ENCODE data around the gene SHOC1. TPM values are rescaled to one million over a fixed set of nuclear protein-coding genes. Genes with fewer than 3 reads are reported as not detected.
"Not testable (repeated sequence)": the region's sequence is repeated elsewhere in the genome, so short reads cannot be mapped to it uniquely, and the experiment has no call there.

The SHOC1 gene
- total RNA-seq, 5 donors from 2014 or later (not counting 1 experiment from before 2014, with no cell fraction given): not detected

DNA sequence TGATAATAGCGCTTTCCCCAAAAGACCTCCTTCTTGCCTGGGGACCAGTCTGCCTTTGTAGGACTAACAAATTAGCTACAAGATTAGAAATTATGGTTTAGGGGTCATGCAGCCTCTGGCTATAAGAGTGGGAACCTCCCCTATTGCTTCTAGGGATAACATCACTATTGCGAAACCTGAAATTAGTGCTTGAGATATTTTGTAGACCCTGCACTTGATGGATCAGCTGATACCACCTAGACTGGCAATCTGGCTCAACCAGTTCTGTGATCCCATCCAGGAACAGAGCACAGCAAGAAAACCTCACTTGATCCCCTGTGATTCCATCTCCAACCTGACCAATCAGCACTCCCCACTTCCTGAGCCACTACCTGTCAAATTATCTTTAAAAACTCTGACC is 15.7 kb upstream of the SHOC1 start:
- H3K9me3 Mint-ChIP-seq; H3K9me3 ChIP-seq; H3K27ac ChIP-seq (ENCODE audit: low read length); POLR2A ChIA-PET; ATAC-seq (replicated peaks in 1 of 4); H3K36me3 ChIP-seq (ENCODE audit: control insufficient read depth in 2 of 2, extremely low read depth in 1 of 2, insufficient read depth in 1 of 2, low read length in 1 of 2); H3K36me3 Mint-ChIP-seq; H3K4me3 ChIP-seq (ENCODE audit: control insufficient read depth in 1 of 2, extremely low read depth in 1 of 2, low read length in 1 of 2); H3K4me1 ChIP-seq (ENCODE audit: control insufficient read depth in 1 of 2, extremely low read depth in 1 of 2, insufficient read depth in 2 of 2, low read length in 2 of 2); H3K27ac Mint-ChIP-seq; H3K27me3 ChIP-seq (replicated peaks in 1 of 2; ENCODE audit: control insufficient read depth in 2 of 2, extremely low read depth in 1 of 2, insufficient read depth in 2 of 2, low read length in 1 of 2); H3K27me3 Mint-ChIP-seq; H3K4me3 Mint-ChIP-seq; DNase-seq; H3K4me1 Mint-ChIP-seq: not testable (repeated sequence)
- 100% methylated on average over 1 of the region's 2 CpGs for WGBS (ENCODE audit: insufficient coverage)
- CTCF ChIA-PET: interaction anchor here in 1 of 2 donors (0.6 kb wide), 1 partner anchor 264 kb away, joined by 5 read pairs; no protein-coding TSS in a partner anchor

DNA sequence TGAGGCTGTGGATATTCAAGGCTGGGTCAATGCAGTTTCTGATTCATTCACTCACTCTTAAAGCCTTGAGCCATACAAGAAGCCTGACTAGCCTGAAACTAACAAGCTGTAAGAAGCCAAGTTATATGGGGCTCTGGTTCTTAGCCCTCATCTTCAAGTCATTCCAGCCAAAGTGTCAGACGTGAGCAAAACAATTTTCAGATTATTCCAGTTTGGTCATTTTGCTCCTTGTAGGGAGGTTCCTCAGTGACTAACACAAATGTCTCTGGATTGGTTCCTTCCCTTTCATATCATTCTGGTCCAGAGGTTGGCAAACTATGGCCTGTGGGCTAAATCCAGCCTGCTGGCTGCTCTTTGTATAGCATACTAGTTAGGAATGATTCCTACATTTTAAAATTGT is 12.5 kb upstream of the SHOC1 start:
- no peaks in the 10 kb centered on the region for H3K27me3 Mint-ChIP-seq

DNA sequence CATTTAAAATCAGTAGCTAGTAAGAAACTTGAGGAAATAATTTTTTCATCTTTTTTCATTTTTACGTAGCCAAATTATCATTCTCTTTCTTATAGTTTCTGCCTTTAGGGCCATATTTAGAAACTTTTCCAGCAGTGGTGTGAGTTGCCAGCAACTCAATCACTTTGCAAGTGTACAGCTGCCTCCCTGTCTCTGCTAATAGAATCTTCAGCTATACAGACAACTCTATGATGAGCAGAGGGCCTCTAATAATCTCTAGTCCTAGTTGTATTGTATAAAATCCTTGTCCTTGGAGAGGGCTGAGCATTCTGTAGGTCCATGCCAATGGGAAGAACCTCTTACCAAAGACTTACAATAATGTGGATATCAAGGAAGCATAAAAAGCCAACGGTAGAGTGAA is 11.5 kb upstream of the SHOC1 start:
- Mint-ChIP-seq H3K27me3 (no peaks in the 10 kb centered on the region), H3K9me3 (peaks cover 0 to 3% (median 0%) of the 10 kb centered on the region in 3 donors), H3K36me3 (no peaks in the 10 kb centered on the region), H3K4me3 (no peak overlapping the region), H3K4me1 (peaks cover 15 to 22% (median 15%) of the 10 kb centered on the region in 3 donors), H3K27ac (no peak overlapping the region)
- no peak overlapping the region for H3K27ac ChIP-seq (ENCODE audit: low read length)
- H3K27me3 ChIP-seq (replicated peaks in 1 of 2; ENCODE audit: control insufficient read depth in 2 of 2, extremely low read depth in 1 of 2, insufficient read depth in 2 of 2, low read length in 1 of 2): no peaks in the 10 kb centered on the region
- ChIA-PET POLR2A (no interaction called here), CTCF (interaction anchor here in 1 of 2 donors (0.5 to 1.0 kb wide), 2 partner anchors 9 to 46 kb away, joined by 3 read pairs; no protein-coding TSS in a partner anchor)
- H3K36me3 ChIP-seq (ENCODE audit: control insufficient read depth in 2 of 2, extremely low read depth in 1 of 2, insufficient read depth in 1 of 2, low read length in 1 of 2): no peaks in the 10 kb centered on the region
- no peak for ATAC-seq (replicated peaks in 1 of 4)
- H3K4me3 ChIP-seq (ENCODE audit: control insufficient read depth in 1 of 2, extremely low read depth in 1 of 2, low read length in 1 of 2): no peak overlapping the region
- 86% methylated on average over 1 of the region's 2 CpGs for WGBS (ENCODE audit: insufficient coverage)
- DNase-seq: no peak
- H3K4me1 ChIP-seq (ENCODE audit: control insufficient read depth in 1 of 2, extremely low read depth in 1 of 2, insufficient read depth in 2 of 2, low read length in 2 of 2): peaks cover 0 to 4% of the 10 kb centered on the region in 2 experiments
- H3K9me3 ChIP-seq: no peaks in the 10 kb centered on the region

More for the DNA sequence above, 12.5 kb upstream of the SHOC1 start:
- Histone ChIP-seq H3K27me3 (replicated peaks in 1 of 2; ENCODE audit: control insufficient read depth in 2 of 2, extremely low read depth in 1 of 2, insufficient read depth in 2 of 2, low read length in 1 of 2) (no peaks in the 10 kb centered on the region), H3K27ac (ENCODE audit: low read length) (no peak overlapping the region), H3K36me3 (ENCODE audit: control insufficient read depth in 2 of 2, extremely low read depth in 1 of 2, insufficient read depth in 1 of 2, low read length in 1 of 2) (no peaks in the 10 kb centered on the region), H3K4me1 (ENCODE audit: control insufficient read depth in 1 of 2, extremely low read depth in 1 of 2, insufficient read depth in 2 of 2, low read length in 2 of 2) (peaks cover 0 to 4% of the 10 kb centered on the region in 2 experiments), H3K4me3 (ENCODE audit: control insufficient read depth in 1 of 2, extremely low read depth in 1 of 2, low read length in 1 of 2) (no peak overlapping the region), H3K9me3 (no peaks in the 10 kb centered on the region)
- H3K4me1 Mint-ChIP-seq: peaks cover 9 to 20% (median 15%) of the 10 kb centered on the region in 3 donors
- CTCF ChIA-PET: no interaction called here
- ATAC-seq (replicated peaks in 1 of 4) (no peak), DNase-seq (no peak)
- POLR2A ChIA-PET: no interaction called here
- WGBS (ENCODE audit: insufficient coverage): no CpG with 5 or more reads among the region's 1 CpG
- H3K36me3 Mint-ChIP-seq: no peaks in the 10 kb centered on the region
- no peak overlapping the region for H3K4me3 Mint-ChIP-seq
- H3K9me3 Mint-ChIP-seq: peaks cover 0 to 3% (median 0%) of the 10 kb centered on the region in 3 donors
- H3K27ac Mint-ChIP-seq: no peak overlapping the region

DNA sequence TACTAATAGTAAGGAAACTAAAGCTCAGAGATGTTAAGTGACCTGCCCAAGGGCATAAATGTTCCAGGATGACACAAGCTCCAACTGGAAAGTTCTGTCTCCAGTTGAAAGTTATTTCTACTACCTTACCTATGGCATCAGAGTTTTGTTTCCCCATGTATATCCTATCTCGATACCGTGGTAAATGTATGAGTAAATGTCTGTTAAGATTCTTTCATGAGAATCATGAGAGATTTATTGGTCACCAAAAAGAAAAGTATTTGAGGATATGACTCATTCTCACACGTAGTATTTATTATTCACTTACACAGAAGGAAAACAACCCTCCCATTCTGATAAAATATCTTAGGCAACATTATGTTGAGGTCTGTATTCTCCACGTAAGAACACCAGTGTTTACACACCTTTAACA is 11.1 kb upstream of the SHOC1 start:
- Histone ChIP-seq H3K4me3 (ENCODE audit: control insufficient read depth in 1 of 2, extremely low read depth in 1 of 2, low read length in 1 of 2) (no peak overlapping the region), H3K36me3 (ENCODE audit: control insufficient read depth in 2 of 2, extremely low read depth in 1 of 2, insufficient read depth in 1 of 2, low read length in 1 of 2) (no peaks in the 10 kb centered on the region), H3K9me3 (no peaks in the 10 kb centered on the region), H3K27me3 (replicated peaks in 1 of 2; ENCODE audit: control insufficient read depth in 2 of 2, extremely low read depth in 1 of 2, insufficient read depth in 2 of 2, low read length in 1 of 2) (no peaks in the 10 kb centered on the region), H3K27ac (ENCODE audit: low read length) (no peak overlapping the region), H3K4me1 (ENCODE audit: control insufficient read depth in 1 of 2, extremely low read depth in 1 of 2, insufficient read depth in 2 of 2, low read length in 2 of 2) (peaks cover 0 to 4% of the 10 kb centered on the region in 2 experiments)
- H3K4me1 Mint-ChIP-seq: peaks cover 15 to 24% (median 17%) of the 10 kb centered on the region in 3 donors
- no CpG with 5 or more reads among the region's 4 CpGs for WGBS (ENCODE audit: insufficient coverage)
- H3K4me3 Mint-ChIP-seq: no peak overlapping the region
- H3K9me3 Mint-ChIP-seq: peaks cover 0 to 3% (median 0%) of the 10 kb centered on the region in 3 donors
- ChIA-PET CTCF (interaction anchor here in 1 of 2 donors (0.5 to 1.0 kb wide), 3 partner anchors 9 to 184 kb away, joined by 3 to 5 read pairs (median 3); no protein-coding TSS in a partner anchor), POLR2A (no interaction called here)
- H3K36me3 Mint-ChIP-seq: no peaks in the 10 kb centered on the region
- ATAC-seq (replicated peaks in 1 of 4) (no peak), DNase-seq (no peak)
- H3K27me3 Mint-ChIP-seq: no peaks in the 10 kb centered on the region
- no peak overlapping the region for H3K27ac Mint-ChIP-seq

DNA sequence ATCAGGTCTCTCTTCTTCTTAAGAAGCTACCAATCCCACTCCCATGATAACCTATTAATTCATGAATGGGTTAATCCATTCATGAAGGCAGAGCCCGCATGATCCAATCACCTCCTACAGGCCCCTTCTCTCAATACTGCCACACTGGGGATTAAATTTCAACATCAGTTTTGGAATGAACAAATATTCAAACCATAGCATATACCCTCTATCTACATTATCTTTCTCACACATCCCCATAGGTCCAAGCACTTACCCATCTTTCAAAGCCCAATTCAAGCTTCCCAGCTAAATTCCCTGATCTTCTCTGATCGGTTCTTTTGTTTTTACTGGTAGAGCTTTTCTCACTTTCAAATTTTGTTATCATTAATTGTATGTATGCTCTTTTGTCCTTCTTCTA is 10.5 kb upstream of the SHOC1 start:
- no peak overlapping the region for H3K27ac ChIP-seq (ENCODE audit: low read length)
- ChIA-PET CTCF (interaction anchor here in 1 of 2 donors (0.6 to 1.0 kb wide), 2 partner anchors 10 to 183 kb away, joined by 3 to 5 read pairs; no protein-coding TSS in a partner anchor), POLR2A (no interaction called here)
- ATAC-seq (replicated peaks in 1 of 4) (no peak), DNase-seq (no peak)
- no peaks in the 10 kb centered on the region for H3K9me3 ChIP-seq
- no CpG with 5 or more reads among the region's 2 CpGs for WGBS (ENCODE audit: insufficient coverage)
- H3K4me1 ChIP-seq (ENCODE audit: control insufficient read depth in 1 of 2, extremely low read depth in 1 of 2, insufficient read depth in 2 of 2, low read length in 2 of 2): peaks cover 0 to 4% of the 10 kb centered on the region in 2 experiments
- Mint-ChIP-seq H3K27ac (no peak overlapping the region), H3K4me3 (no peak overlapping the region), H3K27me3 (no peaks in the 10 kb centered on the region), H3K4me1 (peaks cover 15 to 25% (median 22%) of the 10 kb centered on the region in 3 donors), H3K9me3 (peaks cover 0 to 3% (median 0%) of the 10 kb centered on the region in 3 donors), H3K36me3 (no peaks in the 10 kb centered on the region)
- H3K36me3 ChIP-seq (ENCODE audit: control insufficient read depth in 2 of 2, extremely low read depth in 1 of 2, insufficient read depth in 1 of 2, low read length in 1 of 2): no peaks in the 10 kb centered on the region
- no peak overlapping the region for H3K4me3 ChIP-seq (ENCODE audit: control insufficient read depth in 1 of 2, extremely low read depth in 1 of 2, low read length in 1 of 2)
- no peaks in the 10 kb centered on the region for H3K27me3 ChIP-seq (replicated peaks in 1 of 2; ENCODE audit: control insufficient read depth in 2 of 2, extremely low read depth in 1 of 2, insufficient read depth in 2 of 2, low read length in 1 of 2)

DNA sequence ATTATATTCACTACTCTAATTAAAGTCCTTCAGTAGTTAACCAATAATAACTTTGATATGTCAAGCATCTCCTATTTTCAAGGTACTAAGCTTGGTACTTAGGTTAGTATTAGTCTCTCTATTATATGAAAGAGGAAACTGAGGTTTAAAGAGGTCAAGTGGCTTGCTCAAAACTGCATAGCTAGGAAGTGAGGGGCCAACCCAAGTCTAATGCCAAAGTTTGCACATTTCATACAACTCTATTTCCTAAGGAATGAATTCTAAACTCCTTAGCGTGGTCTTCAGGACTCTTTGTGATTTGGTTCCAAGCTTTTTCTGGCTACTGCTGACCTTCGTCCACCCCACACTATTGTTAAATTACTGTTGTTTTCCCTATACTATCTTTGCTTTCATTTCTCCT is 9.9 kb upstream of the SHOC1 start:
- Histone ChIP-seq H3K36me3 (ENCODE audit: control insufficient read depth in 2 of 2, extremely low read depth in 1 of 2, insufficient read depth in 1 of 2, low read length in 1 of 2) (no peaks in the 10 kb centered on the region), H3K27me3 (replicated peaks in 1 of 2; ENCODE audit: control insufficient read depth in 2 of 2, extremely low read depth in 1 of 2, insufficient read depth in 2 of 2, low read length in 1 of 2) (no peaks in the 10 kb centered on the region), H3K9me3 (no peaks in the 10 kb centered on the region), H3K27ac (ENCODE audit: low read length) (no peak overlapping the region), H3K4me1 (ENCODE audit: control insufficient read depth in 1 of 2, extremely low read depth in 1 of 2, insufficient read depth in 2 of 2, low read length in 2 of 2) (peaks cover 0 to 4% of the 10 kb centered on the region in 2 experiments), H3K4me3 (ENCODE audit: control insufficient read depth in 1 of 2, extremely low read depth in 1 of 2, low read length in 1 of 2) (no peak overlapping the region)
- H3K4me1 Mint-ChIP-seq: peaks cover 15 to 25% (median 25%) of the 10 kb centered on the region in 3 donors
- ATAC-seq (replicated peaks in 1 of 4): no peak
- no peak overlapping the region for H3K4me3 Mint-ChIP-seq
- no peak for DNase-seq
- ChIA-PET POLR2A (no interaction called here), CTCF (no interaction called here)
- H3K9me3 Mint-ChIP-seq: peaks cover 0 to 3% (median 0%) of the 10 kb centered on the region in 3 donors
- H3K27me3 Mint-ChIP-seq: no peaks in the 10 kb centered on the region
- WGBS (ENCODE audit: insufficient coverage): 83% methylated on average over 1 of the region's 2 CpGs
- H3K36me3 Mint-ChIP-seq: no peaks in the 10 kb centered on the region
- no peak overlapping the region for H3K27ac Mint-ChIP-seq
